AG20443 (cell line): ENCODE results near the gene C14orf180.
A peak's percentile ranks its signal among the peaks of the same experiment; 100 is the strongest.

ENCODE experiments used
- DNase-seq: peaks from one replicate; pipeline ENCODE4 v3.0.0; 2012; ENCODE audit warnings: low spot score, mixed read lengths

Gene C14orf180

GRCh38 chr14:104593710-104594136 is 14.2 kb downstream of the C14orf180 start:
- DNase-seq, result no peak

GRCh38 chr14:104594310-104595046 is 14.9 kb downstream of the C14orf180 start:
- DNase-seq, result no peak

- DNase-seq, result no peak
Measured at GRCh38 chr14:104595116-104595675, 15.6 kb downstream of the C14orf180 start.

- DNase-seq, result no peak
Measured at GRCh38 chr14:104595911-104596450, 16.4 kb downstream of the C14orf180 start.

GRCh38 chr14:104596451-104596918 is 16.9 kb downstream of the C14orf180 start:
- DNase-seq, result no peak

- DNase-seq, result no peak
Measured at GRCh38 chr14:104596927-104597351, 17.4 kb downstream of the C14orf180 start.

GRCh38 chr14:104597576-104597975 is 18.0 kb downstream of the C14orf180 start:
- DNase-seq, result no peak

GRCh38 chr14:104598039-104598909 is 18.7 kb downstream of the C14orf180 start:
- no peak for DNase-seq

- DNase-seq, result no peak
Measured at GRCh38 chr14:104598910-104599273, 19.3 kb downstream of the C14orf180 start.

GRCh38 chr14:104599446-104599845 is 19.9 kb downstream of the C14orf180 start:
- DNase-seq, result no peak

- peak; percentile 57 for DNase-seq
Measured at GRCh38 chr14:104600141-104600643, 20.6 kb downstream of the C14orf180 start.

GRCh38 chr14:104600805-104601204 is 21.2 kb downstream of the C14orf180 start:
- no peak for DNase-seq

GRCh38 chr14:104601786-104602185 is 22.2 kb downstream of the C14orf180 start:
- DNase-seq, result no peak

GRCh38 chr14:104602315-104602932 is 22.9 kb downstream of the C14orf180 start:
- no peak for DNase-seq

GRCh38 chr14:104602933-104603325 is 23.4 kb downstream of the C14orf180 start:
- DNase-seq, result no peak

- DNase-seq, result no peak
Measured at GRCh38 chr14:104603711-104604401, 24.3 kb downstream of the C14orf180 start.

- peak; percentile 59 for DNase-seq
Measured at GRCh38 chr14:104604458-104605449, 25.2 kb downstream of the C14orf180 start, which contains the start of gene TMEM179. TMEM179 (minus strand) TSS chr14:104604772; CDS start chr14:104604741, 31 bp downstream.

GRCh38 chr14:104609666-104610065 is 30.1 kb downstream of the C14orf180 start:
- DNase-seq, result no peak

GRCh38 chr14:104610749-104611310 is 31.3 kb downstream of the C14orf180 start:
- no peak for DNase-seq
